ENCODE data around the gene DPH3.
"Not testable (repeated sequence)": the region's sequence is repeated elsewhere in the genome, so short reads cannot be mapped to it uniquely, and the experiment has no call there.

The DPH3 gene

GRCh38 chr3:16264708-16265454 lies at the start of gene DPH3, which contains the start of gene OXNAD1:
DPH3 (minus strand) TSS chr3:16264943; CDS start chr3:16264876, 67 bp downstream.
OXNAD1 (plus strand) TSS chr3:16265212; CDS start chr3:16270953, 5,741 bp downstream.
- FAIRE-seq (peak; percentile 70), DNase-seq (ENCODE audit: low spot score) (peak; percentile 99)

GRCh38 chr3:16313886-16314645 lies 49.3 kb upstream of the DPH3 start:
- no peak for FAIRE-seq
- no peak for DNase-seq (ENCODE audit: low spot score)

- DNase-seq (ENCODE audit: low spot score) (no peak), FAIRE-seq (no peak)
These were observed 47.3 kb upstream of the DPH3 start for GRCh38 chr3:16311960-16312451.

GRCh38 chr3:16310486-16310885 lies 45.7 kb upstream of the DPH3 start:
- not testable (repeated sequence) for FAIRE-seq; DNase-seq (ENCODE audit: low spot score)

GRCh38 chr3:16309558-16309957 lies 44.8 kb upstream of the DPH3 start:
- no peak for FAIRE-seq
- DNase-seq (ENCODE audit: low spot score) = peak; percentile 72

- FAIRE-seq (no peak), DNase-seq (ENCODE audit: low spot score) (no peak)
These were observed 44.0 kb upstream of the DPH3 start for GRCh38 chr3:16308727-16309126.

GRCh38 chr3:16307832-16308531 lies 43.2 kb upstream of the DPH3 start:
- no peak for DNase-seq (ENCODE audit: low spot score)
- FAIRE-seq = no peak

- no peak for FAIRE-seq
- DNase-seq (ENCODE audit: low spot score) = no peak
These were observed 40.4 kb upstream of the DPH3 start for GRCh38 chr3:16305111-16305541.

- no peak for FAIRE-seq
- DNase-seq (ENCODE audit: low spot score) = no peak
These were observed 39.6 kb upstream of the DPH3 start for GRCh38 chr3:16304061-16305010.

- DNase-seq (ENCODE audit: low spot score) (no peak), FAIRE-seq (no peak)
These were observed 38.4 kb upstream of the DPH3 start for GRCh38 chr3:16303037-16303575.

GRCh38 chr3:16302082-16302631 lies 37.4 kb upstream of the DPH3 start:
- no peak for DNase-seq (ENCODE audit: low spot score)
- no peak for FAIRE-seq

- DNase-seq (ENCODE audit: low spot score) (no peak), FAIRE-seq (no peak)
These were observed 36.8 kb upstream of the DPH3 start for GRCh38 chr3:16301507-16301906.

GRCh38 chr3:16300881-16301359 lies 36.2 kb upstream of the DPH3 start:
- FAIRE-seq (no peak), DNase-seq (ENCODE audit: low spot score) (no peak)

GRCh38 chr3:16300307-16300706 lies 35.6 kb upstream of the DPH3 start:
- FAIRE-seq = no peak
- DNase-seq (ENCODE audit: low spot score) = no peak

GRCh38 chr3:16299746-16300145 lies 35.0 kb upstream of the DPH3 start:
- no peak for FAIRE-seq
- DNase-seq (ENCODE audit: low spot score) = no peak

GRCh38 chr3:16298891-16299290 lies 34.1 kb upstream of the DPH3 start:
- DNase-seq (ENCODE audit: low spot score) (no peak), FAIRE-seq (no peak)

GRCh38 chr3:16297997-16298885 lies 33.5 kb upstream of the DPH3 start:
- no peak for FAIRE-seq
- DNase-seq (ENCODE audit: low spot score) = no peak

- DNase-seq (ENCODE audit: low spot score) (no peak), FAIRE-seq (no peak)
These were observed 30.7 kb upstream of the DPH3 start for GRCh38 chr3:16295298-16295890.
